Activated naive CD8-positive, alpha-beta T cell treated with anti-CD3 and anti-CD28 coated beads, Interleukin-2, amount 50 U/mL, for 16 hours (primary cell): ENCODE results near the gene RAPGEF5.

Experiments used
- DNase-seq: peaks from one replicate; pipeline ENCODE4 v3.0.0-alpha.2; 2020; ENCODE audit warnings: low read depth, low spot score

The RAPGEF5 gene

DNA sequence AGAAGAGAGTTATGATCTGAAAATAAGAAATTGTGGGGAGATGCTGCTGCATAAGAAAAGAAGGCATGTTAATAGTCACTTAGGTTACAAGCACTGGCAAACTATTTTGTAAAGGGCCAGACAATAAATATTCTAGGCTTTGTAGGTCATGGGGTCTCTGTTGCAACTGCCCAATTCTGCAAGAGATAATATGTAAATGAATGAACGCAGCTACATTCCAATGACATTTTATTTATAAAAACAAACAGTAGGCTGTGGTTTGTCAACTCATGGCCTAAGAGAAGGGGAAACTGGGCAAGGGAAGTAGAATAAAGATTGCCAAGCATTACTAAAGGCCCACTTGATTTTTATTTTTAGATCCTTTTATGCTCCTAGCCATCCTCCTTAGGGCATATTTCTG is 133.1 kb downstream of the RAPGEF5 start:
- DNase-seq, result no peak

DNA sequence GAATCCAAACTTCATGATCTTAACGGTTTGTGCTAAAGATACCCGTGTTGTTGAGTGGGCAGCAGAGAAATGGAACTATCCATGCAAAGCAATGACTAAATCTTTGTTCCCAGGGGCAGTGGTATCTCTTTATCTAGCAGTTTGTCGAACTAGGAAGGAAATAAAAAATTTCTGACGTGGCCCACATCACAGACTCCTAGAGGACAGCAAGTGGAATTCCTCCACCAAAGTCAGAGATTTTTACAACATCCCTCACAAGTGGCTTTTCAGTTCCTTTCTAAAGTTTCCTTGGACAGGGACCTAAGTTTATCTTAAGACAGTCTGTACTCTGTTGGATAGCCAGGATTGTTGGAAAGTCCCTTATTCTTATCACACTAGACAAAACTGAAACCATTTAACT is 136.0 kb downstream of the RAPGEF5 start:
- no peak for DNase-seq

DNA sequence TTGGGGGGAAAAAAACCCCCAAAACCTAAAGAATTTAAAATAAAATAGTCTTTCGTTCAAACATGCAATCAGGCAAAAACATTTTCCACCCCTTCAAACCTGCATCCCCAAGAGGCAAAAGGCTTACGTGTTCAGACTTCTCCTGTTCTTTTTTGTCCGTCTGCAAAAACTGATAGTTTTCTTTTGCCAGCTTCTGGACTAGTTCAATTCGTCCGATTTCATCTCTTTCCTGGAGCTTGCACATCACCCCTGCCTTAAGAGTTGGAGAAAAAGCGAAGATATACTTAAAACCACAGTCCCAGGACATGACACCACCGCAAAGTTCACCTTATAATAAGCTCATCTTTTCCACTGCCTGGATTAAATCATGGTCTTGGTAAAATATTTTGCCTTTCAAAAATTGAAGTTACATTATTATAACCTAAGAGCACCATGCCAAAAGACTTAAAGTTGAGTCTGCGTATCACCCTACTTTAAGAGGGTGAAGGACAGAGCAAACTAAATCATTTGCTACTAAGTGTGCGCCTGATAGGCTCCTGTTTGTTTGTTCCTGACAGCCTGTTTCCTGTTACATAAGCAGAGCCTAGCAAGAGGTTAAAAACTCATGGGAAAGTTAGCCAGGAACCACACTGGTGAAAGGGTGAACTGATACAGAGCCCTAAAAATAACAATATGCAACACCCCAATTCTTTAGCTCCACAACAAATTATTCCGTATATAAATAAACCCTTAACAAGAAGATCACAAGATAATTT is 137.0 kb downstream of the RAPGEF5 start:
- DNase-seq, result no peak

DNA sequence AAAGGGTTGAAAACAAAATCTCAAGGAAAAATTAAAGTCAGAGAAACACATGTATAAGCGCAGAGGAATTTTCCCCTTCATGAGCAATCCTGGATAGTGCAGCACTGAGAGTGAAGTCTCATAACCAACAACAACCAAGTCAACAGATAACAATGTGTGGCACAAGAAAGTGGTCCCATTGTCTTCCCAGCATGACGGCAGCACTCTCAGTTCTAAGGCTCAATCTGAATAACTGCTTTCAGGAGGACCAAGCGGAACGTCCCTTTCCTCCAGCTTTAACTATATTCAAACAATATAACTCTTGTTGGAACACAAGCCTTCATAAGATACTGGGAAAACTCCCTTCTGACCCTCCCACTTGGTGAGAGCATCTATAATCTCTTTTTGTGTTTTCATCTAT is 137.9 kb downstream of the RAPGEF5 start:
- DNase-seq, result no peak

DNA sequence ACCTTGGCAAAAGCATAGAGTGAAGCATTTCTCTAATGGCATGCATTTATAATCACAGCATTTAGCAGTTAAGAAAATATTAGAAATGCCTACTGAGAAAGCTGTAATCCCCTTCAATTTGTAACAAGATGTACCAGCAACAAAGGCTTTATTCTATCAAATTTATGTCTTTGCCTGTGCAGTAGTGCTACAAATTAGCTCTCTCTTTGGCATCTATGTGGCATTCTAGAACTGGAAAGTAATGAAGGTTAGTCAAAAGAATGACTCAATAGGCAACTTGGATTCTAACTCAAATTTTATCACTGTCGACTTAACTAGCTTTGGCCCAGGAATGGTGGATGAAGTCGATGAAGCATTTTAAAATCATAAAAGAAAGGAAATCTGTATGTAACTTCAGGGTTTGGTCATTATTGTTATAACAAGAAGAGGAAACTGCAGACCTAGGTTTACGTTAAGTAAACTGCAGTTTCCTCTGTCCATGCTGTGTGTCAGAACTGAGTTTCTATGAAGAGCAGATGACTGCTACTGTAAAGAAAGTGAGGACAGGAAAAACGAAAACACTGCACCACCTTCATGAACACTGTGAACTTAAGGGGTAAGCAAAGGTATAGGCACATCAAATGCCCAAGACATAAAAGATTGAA is 140.0 kb downstream of the RAPGEF5 start:
- DNase-seq, result no peak

DNA sequence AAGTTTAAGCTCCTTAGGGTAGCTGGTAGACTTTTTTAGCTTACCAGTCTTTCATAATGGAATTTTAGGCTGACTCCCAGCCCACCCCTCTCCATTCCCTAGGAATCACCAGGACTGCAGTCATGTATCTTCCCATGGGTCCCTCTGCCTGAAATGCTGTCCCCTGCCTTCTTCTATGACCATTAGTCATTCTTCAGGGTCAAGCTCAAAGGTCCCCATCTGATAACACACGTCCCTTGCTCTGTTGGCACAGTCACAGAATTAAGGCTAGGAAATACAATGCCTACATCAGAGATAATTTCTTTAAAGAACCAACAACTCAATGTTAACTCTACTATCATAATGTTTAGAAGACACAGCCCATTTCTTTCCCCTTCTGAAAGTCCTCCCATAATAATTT is 140.6 kb downstream of the RAPGEF5 start:
- no peak for DNase-seq

DNA sequence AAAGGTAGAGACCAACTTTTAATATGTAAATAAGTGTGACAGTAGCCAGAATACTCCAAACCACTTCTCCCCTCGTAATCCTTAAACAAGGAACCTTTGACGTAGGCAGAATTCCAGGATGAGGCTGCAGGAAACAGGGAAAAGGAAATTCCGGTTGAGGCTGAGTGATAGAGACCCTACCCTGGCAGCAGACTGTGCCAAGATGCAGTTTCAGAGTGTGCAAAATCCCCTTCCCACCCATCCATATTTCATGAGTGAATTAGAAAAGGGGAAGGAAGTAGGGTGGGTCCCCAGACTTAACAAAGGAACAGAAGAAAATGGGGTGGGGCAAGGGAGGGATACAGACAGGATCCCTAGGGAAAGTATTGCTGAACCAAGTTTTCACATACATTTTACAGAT is 143.0 kb downstream of the RAPGEF5 start:
- DNase-seq, result no peak

DNA sequence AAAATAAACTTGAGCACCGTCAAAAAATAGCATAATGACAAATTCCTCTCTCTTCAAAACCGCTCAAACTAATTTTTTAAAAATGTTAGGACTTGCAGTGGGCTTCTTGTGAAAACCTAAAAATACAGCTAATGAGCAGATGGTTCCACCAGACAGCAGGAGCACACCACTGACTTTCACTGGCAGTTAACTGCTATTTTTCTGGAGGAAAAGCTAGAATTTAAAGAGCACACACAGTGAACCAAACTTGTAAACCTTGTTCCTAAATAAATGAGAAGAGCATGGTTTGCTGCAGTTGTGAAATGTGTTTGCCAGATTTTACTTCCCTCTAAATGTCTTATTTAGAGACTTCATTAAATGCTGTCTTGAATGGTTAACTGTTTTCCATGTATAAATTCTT is 143.9 kb downstream of the RAPGEF5 start:
- no peak for DNase-seq

DNA sequence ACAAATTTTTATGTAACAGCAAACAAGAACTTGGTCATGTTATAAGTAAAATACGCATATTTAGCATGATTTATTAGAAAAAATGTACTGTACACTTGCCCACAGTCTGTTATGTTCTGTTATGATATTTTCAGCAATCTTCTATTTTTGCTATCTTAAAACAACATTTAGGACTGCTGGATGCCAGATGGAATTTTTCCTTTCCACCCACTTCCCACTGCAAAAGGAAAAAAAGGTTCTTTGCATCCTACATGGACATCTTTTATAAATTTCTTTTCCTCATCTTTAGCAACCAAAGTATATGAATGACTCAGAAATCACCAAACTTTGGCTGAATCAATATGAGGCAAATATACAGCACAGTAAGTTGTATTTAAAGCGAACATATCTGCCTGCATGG is 146.0 kb downstream of the RAPGEF5 start:
- DNase-seq, result no peak

DNA sequence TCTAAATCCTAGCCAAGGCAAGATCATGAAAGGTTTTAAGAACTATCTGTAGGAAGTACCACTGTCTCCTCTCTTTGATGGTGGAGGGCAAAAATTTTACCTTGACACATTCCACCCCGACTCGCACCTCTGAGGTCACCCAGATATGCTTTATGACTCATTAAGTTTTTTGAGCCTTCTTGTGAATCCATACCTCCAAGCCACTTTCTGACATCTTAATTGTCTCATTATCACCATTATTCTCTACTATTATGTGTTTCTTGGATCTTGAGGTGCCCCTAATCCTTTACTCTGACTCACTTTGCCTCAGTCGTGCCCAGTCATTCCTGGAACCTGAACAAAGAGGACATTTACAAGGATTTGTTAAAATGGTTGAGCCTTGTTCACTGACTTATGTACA is 146.6 kb downstream of the RAPGEF5 start:
- DNase-seq, result no peak

DNA sequence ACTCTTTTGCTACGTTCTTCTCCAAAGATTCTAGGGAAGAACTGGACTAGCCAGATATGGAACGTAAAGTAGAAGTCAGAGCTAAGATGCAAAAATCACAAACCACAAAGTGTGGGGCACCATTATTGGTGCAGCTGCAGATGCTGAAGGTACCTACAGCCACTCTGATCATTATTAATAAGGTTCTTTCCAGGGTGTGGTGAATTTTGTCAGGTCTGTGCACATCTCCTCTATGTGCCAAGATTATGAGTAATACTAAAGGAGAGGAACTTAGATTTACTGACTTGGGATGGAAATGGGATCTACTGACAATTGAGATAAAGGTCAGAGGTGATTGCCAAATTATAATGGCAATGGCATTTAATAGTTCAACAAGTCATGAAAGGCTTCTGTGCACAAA is 148.2 kb downstream of the RAPGEF5 start:
- DNase-seq, result no peak

DNA sequence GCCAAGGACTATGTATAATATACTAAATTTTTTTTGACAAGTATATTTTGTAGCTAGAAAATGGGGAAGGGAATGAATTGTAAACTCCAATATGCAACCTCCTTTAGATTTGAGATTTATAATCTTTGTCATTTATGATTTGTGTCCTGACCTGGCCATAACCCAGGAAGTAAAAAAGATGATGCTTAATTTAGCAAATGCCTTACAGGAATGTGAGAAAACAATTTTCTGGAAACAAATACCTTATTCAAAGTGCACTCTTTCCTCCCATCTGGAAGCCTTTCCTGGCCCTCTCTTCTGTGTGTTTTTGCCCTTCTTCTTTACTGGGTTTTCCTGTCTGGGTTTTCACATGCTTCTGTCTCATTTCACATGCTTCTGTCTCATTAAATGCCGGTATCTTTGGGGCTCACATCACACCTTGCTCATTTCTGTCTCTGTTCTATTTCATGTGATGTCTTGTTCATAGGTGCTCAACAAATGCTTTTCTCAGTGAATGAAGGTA is 149.2 kb downstream of the RAPGEF5 start:
- no peak for DNase-seq

DNA sequence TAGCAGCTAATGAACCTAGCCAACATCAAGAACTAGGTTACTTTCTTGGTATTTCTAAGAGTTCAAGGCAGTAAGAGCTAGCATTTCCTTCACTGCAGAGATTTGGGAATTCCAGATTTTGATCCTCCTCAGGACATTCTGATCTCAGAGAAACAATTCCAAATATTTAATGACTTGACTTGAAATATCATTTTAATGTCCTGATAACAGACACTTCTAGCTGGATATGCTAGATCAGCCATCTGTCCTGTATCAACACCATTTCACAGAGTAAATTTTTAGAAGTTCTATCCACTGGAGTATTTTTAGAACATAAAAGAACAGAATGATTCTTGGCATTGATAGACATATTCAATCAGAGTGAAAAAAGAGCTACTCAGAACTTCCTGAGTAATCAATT is 151.3 kb downstream of the RAPGEF5 start:
- no peak for DNase-seq

DNA sequence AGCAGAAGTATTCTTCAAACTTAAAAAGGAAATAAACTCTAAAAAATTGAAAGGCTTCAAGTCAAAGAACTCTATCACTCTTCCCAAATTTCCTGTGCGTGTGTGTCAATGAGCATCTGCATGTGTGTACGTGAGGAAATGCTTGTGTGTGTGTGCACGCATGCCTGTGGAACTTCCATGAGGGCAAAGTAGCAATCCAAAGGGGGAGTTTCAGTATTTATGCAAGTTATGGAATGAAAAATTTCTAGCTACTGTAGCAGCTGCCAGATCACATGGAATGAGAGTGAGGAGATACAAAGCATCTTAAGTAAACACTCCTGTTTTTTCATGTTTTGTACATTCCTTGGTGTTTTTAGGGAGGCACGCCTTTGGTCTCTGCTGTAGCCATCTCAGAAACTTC is 152.6 kb downstream of the RAPGEF5 start:
- DNase-seq, result no peak

DNA sequence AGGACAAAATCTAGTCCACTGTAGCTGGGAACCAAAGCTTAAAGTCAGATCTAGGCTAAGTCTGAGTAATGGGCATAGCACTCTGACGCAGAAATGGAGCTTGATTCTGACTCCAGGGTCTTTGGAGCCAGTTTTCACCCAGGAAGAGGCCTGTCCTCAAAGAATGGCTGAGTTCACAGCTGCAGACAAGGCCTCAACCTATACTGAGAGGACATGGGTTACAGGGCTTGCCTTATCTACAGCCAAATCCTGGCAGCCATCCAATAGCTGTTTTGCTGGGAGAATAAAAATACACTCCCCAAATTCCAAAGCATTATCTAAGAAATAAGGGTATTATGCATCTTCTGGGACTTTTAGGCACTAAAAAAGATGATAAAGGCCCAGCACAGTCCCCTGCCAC is 154.8 kb downstream of the RAPGEF5 start:
- no peak for DNase-seq

DNA sequence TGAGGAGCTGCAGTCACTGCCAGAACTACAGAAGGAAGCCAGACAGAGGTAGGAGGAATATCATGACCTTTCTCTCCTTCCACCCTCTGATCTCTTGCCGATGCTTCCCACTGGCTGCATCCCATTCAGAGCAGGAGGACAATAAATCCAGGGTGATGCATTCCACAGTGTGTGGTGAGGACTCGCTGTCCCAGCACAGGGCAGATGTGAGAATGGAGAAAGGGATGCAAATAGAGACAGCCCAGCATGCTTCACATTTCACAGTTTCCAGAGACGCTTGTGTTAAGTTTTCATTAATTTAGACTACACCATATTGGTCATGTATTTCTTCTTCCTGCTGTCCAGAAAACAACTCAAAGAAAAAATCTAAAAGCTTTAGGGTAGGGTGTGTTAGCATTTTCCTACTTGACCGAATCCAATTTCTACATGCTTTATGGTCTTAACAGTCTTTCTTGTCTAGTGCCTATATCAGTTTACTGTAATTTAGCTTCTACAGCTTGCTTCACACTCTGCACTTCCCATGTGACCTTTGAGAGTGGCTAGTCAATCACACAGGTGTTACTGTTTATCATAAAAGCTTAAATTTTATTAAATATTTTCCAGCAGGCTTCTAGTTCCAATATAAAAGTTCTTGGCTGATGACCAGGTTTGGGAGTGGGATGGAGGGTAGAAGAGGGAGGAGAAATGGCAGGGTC is 155.6 kb downstream of the RAPGEF5 start:
- DNase-seq, result no peak

DNA sequence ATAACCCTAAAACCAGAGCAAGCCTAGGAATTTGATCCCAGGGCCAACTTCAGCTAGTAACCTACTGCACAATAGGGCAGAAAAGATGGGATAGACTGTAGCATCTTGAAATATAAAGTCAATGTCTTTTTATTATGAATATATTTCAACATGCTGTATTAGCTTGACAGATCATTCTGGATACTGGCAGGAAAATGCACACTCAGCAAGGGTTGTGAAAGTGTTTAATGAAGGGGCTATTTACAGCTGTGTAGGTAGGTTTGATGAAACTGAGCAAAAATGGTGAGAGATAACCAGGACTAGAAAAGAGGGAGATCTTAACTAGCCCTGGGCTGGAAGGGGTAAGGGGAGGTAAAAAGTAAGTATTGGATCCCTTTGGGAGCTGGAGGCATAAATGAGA is 156.2 kb downstream of the RAPGEF5 start:
- DNase-seq, result no peak

DNA sequence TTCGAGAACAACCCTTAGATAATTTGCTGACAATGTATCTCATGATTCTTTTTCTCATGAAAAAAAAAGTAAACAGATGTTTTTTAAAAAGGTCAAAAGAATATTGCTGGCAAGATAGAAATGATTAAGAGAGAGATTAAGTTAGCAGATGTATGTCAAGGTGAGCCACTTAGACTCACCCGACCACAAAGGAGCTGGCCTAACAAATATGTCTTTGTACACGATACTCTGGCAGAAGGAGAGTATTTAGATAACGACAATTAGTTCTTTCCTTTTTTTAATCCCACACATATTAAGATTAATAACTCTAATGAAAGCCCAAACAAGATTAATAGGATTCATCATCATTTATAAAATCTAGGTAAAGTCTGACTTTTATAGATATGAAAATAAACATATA is 156.7 kb downstream of the RAPGEF5 start:
- DNase-seq, result no peak

DNA sequence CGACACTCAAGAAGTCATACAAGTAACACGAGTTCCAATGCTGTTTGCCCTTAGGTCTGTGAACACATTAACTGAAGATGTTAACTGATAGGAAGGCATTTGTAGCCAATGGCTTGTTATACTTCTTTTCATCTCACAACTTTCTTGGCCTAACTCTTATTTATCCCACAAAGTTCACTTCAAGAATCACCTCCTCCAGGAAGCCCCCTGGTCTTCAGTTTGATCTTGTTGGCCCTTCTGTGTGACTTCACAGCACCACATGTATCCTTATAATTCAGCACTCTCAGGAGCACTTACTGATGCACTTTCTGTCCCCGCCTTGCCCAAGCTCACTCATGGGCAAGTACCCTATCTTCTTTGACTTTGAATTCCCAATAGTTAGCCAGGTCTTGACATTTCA is 159.6 kb downstream of the RAPGEF5 start:
- DNase-seq, result no peak

DNA sequence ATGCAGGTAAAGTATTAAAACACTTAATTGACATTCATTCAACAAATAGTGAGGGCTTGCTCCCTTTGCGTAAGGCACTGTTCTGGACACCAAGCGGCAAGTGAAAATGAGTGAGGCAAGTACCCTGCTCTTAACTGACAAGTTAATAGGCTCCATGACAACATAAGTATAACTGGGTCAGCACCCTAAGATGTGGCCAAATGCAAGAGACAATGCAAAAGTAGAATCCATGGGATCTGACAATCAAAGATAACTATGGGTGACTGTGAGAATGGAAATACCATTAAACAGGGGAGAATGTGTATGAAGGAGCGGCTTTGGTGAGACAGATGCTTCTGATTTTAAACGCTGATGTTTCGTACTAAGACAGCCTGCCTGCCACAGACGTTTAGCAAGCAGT is 160.5 kb downstream of the RAPGEF5 start:
- no peak for DNase-seq

DNA sequence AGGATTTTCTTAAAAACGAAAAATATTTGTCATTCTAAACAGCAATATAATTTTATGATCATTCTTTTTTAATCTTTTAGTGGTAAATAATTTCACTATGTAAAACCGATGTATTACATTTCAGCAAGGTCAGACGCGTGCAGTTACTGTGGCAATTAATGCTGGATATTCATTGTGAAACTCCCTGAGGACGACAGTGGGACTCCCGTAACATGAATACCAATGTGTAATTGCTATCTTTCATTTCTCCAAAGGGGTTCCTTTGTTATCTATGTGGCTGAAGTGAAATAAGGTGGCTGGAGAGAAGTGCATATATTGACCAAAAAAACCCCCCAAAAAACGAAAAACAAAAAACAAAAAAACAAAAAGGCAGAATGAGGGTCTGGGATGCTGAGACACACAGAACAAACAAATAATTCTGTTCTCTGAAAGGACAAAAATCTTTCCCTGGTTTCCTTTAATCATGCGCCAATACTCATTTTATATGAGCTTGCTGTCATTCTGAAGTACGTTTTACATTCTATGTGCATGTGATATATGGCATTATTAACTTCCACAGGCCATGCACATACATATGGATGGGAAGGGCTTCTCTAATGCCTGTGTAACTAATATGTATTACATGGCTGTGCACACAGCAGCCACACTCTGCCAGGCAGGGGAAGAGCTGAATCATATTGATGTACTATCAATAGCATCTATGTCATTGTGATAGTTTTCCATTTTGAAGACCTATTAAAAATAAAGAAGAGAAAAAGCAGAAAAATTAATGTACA is 161.4 kb downstream of the RAPGEF5 start:
- no peak for DNase-seq

DNA sequence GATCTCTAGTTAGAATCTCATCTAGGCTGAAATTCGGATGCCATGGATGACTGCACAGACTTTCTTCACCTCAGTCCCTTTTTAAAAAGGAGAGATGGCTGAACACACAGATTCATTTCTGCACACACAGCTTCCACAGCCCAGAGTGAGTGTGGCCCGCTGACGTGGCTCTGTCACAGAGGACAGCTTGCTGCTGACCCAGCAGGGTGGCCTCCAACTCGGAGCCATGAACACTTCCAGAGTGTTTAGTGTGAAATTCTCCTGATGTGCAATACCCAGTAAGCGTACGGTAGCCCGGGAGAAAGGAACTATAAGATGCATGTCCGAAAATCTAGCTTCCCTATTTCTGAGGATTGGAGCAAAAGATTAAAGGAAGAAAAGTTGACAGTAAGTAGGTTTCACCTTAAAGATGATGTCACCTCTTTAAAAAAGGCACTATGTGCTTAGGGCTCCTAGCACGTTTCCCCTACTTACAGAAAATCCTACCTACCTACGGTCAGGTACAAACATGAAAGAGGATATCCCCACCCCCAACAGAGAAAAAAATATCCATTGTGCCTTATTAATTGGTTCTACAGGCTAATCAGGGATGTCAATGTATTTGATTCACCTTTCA is 162.2 kb downstream of the RAPGEF5 start:
- DNase-seq, result no peak
